Neutrophil (primary cell): ENCODE data around the gene DNAH10.

Source experiments
- H3K27ac ChIP-seq: fragments of 200-600 bp; sonication (generic); 2 replicates; pipeline ENCODE4 v1.5.1; 2016; ENCODE audit warnings: mild to moderate bottlenecking, moderate library complexity
- H3K27me3 ChIP-seq: fragments of 200-600 bp; sonication (generic); 2 replicates; pipeline ENCODE4 v1.6.0; 2016; ENCODE audit warnings: mild to moderate bottlenecking
- H3K36me3 ChIP-seq: fragments of 200-600 bp; sonication (generic); 2 replicates; pipeline ENCODE4 v1.5.1; 2017
- H3K4me1 ChIP-seq, 2 experiments: fragments of 200-600 bp in 1 of 2; sonication (generic) in 1 of 2; 1 replicate in 1 of 2; 2 replicates in 1 of 2; pipeline versions ENCODE4 v1.5.1 to v1.6.1; 2013 to 2016; ENCODE audit warnings: low read depth in 1 of 2, low read length in 1 of 2, mild to moderate bottlenecking in 1 of 2, moderate library complexity in 1 of 2; ENCODE audit not compliant: control insufficient read depth in 1 of 2, insufficient read depth in 1 of 2
- H3K4me3 ChIP-seq, 2 experiments: fragments of 200-600 bp in 1 of 2; sonication (generic) in 1 of 2; 1 replicate in 1 of 2; 2 replicates in 1 of 2; pipeline ENCODE4 v1.5.1; 2013 to 2016; ENCODE audit warnings: low read depth in 1 of 2, low read length in 1 of 2, mild to moderate bottlenecking in 1 of 2, moderate library complexity in 1 of 2
- H3K9me3 ChIP-seq: fragments of 200-600 bp; sonication (generic); 2 replicates; pipeline ENCODE4 v1.5.1; 2016
- TF ChIP-seq, protein P1 (sequence below): fragments of 200-600 bp; sonication (generic); IDR thresholded peaks from 2 replicates; pipeline ENCODE4 v1.5.1; 2016; ENCODE audit warnings: antibody characterized with exemption

The DNAH10 gene

DNA sequence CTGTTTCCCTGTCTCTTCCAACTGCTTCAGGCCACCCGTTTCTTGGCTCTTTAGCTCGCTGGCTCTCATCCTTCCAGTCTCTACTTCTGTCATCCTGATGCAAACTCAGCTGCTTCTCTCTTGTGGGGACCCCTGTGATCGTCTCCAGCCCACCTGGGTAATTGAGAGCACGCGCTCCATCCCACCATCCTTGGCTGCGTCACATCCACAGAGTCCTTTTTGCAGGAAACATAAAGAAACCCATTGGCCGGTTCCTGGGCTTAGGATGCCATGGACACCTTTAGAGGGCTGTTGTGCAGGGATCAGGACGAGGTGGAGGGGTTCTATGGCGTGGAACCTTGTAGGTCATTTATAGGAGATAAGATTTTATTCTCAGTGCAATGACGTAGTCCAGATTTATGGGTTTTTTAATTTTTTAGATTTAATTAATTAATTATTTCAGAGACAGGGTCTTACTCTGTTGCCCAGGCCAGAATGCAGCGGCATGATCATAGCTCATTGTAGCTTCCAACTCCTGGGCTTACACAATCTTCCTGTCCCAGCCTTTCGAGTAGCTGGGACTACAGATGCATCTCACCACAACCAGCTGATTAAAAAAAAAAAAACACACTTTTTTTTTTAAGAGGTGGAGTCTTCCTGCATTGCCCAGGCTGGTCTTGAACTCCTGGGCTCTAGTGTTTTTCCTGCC lies 127.9 kb downstream of the DNAH10 start:
- Histone ChIP-seq H3K27me3 (no peaks in the 10 kb centered on the region), H3K9me3 (no peaks in the 10 kb centered on the region)
- TF ChIP-seq, protein P1, sequence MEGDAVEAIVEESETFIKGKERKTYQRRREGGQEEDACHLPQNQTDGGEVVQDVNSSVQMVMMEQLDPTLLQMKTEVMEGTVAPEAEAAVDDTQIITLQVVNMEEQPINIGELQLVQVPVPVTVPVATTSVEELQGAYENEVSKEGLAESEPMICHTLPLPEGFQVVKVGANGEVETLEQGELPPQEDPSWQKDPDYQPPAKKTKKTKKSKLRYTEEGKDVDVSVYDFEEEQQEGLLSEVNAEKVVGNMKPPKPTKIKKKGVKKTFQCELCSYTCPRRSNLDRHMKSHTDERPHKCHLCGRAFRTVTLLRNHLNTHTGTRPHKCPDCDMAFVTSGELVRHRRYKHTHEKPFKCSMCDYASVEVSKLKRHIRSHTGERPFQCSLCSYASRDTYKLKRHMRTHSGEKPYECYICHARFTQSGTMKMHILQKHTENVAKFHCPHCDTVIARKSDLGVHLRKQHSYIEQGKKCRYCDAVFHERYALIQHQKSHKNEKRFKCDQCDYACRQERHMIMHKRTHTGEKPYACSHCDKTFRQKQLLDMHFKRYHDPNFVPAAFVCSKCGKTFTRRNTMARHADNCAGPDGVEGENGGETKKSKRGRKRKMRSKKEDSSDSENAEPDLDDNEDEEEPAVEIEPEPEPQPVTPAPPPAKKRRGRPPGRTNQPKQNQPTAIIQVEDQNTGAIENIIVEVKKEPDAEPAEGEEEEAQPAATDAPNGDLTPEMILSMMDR = no peak

DNA sequence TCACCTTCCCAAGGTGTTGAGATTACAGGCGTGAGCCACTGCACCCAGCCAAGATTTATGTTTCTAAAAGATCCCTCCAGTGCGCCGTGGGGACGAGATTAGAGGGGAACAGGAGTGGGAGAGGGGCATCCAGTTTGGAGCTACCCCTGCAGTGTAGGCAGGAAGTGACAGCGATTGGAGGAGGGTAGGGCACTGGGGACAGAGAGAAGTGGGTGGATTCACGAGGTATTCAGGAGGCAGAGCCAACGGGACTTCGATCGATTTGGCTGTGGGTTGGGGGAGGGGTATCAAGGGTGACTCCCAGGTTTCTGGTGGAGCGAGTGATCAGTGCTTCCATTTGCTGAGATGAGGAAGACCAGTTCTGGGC lies 128.4 kb downstream of the DNAH10 start:
- TF ChIP-seq, protein P1 = no peak
- peaks cover 36 to 38% of the 10 kb centered on the region in 2 experiments for H3K4me1 ChIP-seq
- no peaks in the 10 kb centered on the region for H3K9me3 ChIP-seq
- H3K4me3 ChIP-seq = no peak overlapping the region
- H3K36me3 ChIP-seq = no peaks in the 10 kb centered on the region
- H3K27me3 ChIP-seq = no peaks in the 10 kb centered on the region
- H3K27ac ChIP-seq = no peak overlapping the region

More for the DNA sequence above, 127.9 kb downstream of the DNAH10 start:
- Histone ChIP-seq H3K4me1 (peaks cover 36 to 38% of the 10 kb centered on the region in 2 experiments), H3K27ac (no peak overlapping the region), H3K4me3 (no peak overlapping the region), H3K36me3 (no peaks in the 10 kb centered on the region)

DNA sequence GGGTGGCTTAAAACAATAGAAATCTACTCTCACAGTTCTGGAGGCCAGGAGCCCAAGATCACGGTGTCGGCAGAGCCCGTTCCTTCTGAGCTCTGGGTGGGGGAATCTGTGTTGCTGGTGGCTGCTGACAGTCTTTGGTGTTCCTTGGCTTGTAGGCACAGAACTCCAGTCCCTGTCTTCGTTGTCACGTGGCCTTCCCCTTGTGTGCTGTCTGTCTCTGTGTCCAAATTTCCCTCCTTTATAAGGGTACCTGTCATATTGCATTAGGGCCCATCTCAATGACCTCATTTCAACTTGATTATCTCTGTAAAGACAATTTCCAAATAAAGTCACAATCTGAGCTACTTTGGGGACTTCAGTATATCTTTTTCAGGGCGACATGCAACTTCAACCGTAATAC lies 128.9 kb downstream of the DNAH10 start:
- no peaks in the 10 kb centered on the region for H3K36me3 ChIP-seq
- H3K27ac ChIP-seq = no peak overlapping the region
- H3K4me1 ChIP-seq = peaks cover 37 to 38% of the 10 kb centered on the region in 2 experiments
- TF ChIP-seq, protein P1 = no peak
- no peak overlapping the region for H3K4me3 ChIP-seq
- no peaks in the 10 kb centered on the region for H3K27me3 ChIP-seq
- H3K9me3 ChIP-seq = no peaks in the 10 kb centered on the region

DNA sequence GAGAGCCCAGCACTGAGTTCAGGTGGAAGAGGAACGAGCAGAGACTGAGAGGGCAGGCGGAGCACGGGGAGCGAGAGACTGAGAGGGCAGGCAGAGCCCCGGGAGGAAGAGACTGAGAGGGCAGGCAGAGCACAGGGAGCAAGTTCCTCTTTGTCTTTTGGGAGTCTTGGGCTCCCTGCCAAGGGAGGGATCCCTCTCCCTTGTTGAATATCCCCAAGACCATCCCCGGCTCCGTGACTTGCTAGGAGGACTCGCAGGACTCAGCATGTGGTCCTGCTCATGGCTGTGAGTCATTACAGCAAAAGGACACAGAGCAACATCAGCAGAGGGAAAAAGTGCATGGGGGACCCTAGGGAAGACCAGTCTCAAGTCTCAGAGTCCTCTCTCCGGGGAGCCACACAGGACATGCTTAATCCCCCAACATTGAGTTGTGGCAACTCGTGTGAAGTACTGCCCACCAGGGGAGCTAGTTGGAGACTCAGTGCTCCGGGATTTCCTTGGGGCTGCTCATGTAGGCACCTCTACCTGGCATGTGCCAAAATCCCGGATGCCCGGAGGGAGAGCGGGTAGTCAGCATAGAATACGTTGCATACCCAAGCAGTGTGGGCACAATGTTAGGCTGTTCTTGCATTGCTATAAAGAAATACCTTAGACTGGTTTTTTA lies 129.5 kb downstream of the DNAH10 start:
- Histone ChIP-seq H3K36me3 (no peaks in the 10 kb centered on the region), H3K27ac (no peak overlapping the region), H3K9me3 (no peaks in the 10 kb centered on the region), H3K27me3 (no peaks in the 10 kb centered on the region), H3K4me3 (no peak overlapping the region), H3K4me1 (peaks cover 43 to 44% of the 10 kb centered on the region in 2 experiments)
- TF ChIP-seq, protein P1 = no peak

DNA sequence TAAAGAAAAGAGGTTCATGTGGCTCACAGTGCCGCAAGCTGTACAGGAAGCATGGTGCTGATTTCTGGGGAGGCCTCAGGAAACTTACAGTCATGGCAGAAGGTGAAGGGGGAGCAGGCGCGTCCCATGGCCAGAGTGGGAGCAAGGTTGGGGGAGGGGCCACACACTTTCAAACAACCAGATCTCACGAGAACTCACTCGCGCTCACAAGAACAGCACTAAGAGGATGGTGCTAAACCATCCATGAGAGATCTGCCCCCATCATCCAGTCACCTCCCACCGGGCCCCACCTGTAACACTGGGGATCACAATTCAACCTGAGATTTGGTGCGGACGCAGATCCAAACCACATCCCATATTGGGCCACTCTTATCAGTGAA lies 130.1 kb downstream of the DNAH10 start:
- no peaks in the 10 kb centered on the region for H3K27me3 ChIP-seq
- TF ChIP-seq, protein P1 = no peak
- peaks cover 48 to 49% of the 10 kb centered on the region in 2 experiments for H3K4me1 ChIP-seq
- no peaks in the 10 kb centered on the region for H3K9me3 ChIP-seq
- H3K4me3 ChIP-seq = no peak overlapping the region
- no peaks in the 10 kb centered on the region for H3K36me3 ChIP-seq
- H3K27ac ChIP-seq = no peak overlapping the region
